ENCODE data around the gene MYBPH.

DNA sequence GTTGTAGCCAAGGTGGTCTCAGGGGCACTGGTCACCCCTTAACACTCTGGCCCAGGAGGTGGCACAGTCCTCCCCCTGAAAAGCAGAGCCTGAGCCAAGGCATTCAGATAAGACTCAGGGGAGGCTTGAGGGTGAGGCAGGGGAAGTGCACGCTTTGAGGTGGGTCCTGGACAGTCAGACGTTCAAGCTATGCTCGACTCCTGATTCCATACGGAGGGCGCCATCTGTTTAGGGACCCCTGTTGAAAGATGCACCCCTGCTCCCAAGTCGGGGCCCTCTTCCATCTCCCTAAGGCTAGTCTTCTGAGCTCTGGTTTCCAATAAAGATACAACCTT is 23.8 kb upstream of the MYBPH start:
- TF ChIP-seq POLR2A (IDR thresholded peaks at IDR 0.05) (no peak), EP300 (IDR thresholded peaks at IDR 0.05) (no peak), CTCF (IDR thresholded peaks at IDR 0.05) (no peak)
